Kidney (tissue), 14 donors: Measurements from ENCODE around the gene LINGO4. TPM values are rescaled to one million over a fixed set of nuclear protein-coding genes. Genes with fewer than 3 reads are reported as not detected.
A peak's percentile ranks its signal among the peaks of the same experiment; 100 is the strongest.

Experiments used
- DNase-seq, 5 donors: peaks; one replicate each; pipeline ENCODE4 v3.0.0-alpha.2; 2013 to 2020
- FAIRE-seq: peaks from 2 replicates; lab custom pipeline; 2012; peaks lifted over from hg19 to GRCh38; lab: Jason Lieb, UNC
- H3K27ac ChIP-seq, 2 donors: one replicate each; pipeline ENCODE4 v1.7.0; 2013; ENCODE audit warnings: low read depth in 2 of 2, low read length in 2 of 2, inconsistent platforms in 1 of 2
- H3K27me3 ChIP-seq: one replicate; pipeline ENCODE4 v1.7.1; 2013; ENCODE audit warnings: low read length, inconsistent platforms; ENCODE audit not compliant: control insufficient read depth, insufficient read depth
- H3K36me3 ChIP-seq, 3 donors: one replicate each; pipeline versions ENCODE4 v1.7.0 to v1.7.1; 2013; ENCODE audit warnings: low read length in 3 of 3, control low read depth in 1 of 3, inconsistent platforms in 1 of 3; ENCODE audit not compliant: insufficient read depth in 3 of 3, control insufficient read depth in 2 of 3
- H3K4me1 ChIP-seq, 3 donors: one replicate each; pipeline versions ENCODE4 v1.7.0 to v1.7.1; 2013; ENCODE audit warnings: low read length in 3 of 3, inconsistent platforms in 1 of 3, low read depth in 1 of 3; ENCODE audit not compliant: control insufficient read depth in 2 of 3, insufficient read depth in 2 of 3
- H3K4me3 ChIP-seq, 3 donors: one replicate each; pipeline versions ENCODE4 v1.7.0 to v1.8.1; 2013; ENCODE audit warnings: low read length in 3 of 3, control low read depth in 1 of 3, inconsistent platforms in 1 of 3
- H3K9ac ChIP-seq, 3 donors: one replicate each; pipeline versions ENCODE4 v1.7.0 to v1.7.1; 2013; ENCODE audit warnings: low read length in 3 of 3, control low read depth in 1 of 3, inconsistent platforms in 1 of 3
- H3K9me3 ChIP-seq, 3 donors: one replicate each; pipeline versions ENCODE4 v1.7.0 to v1.7.1; 2013; ENCODE audit warnings: low read length in 3 of 3, control low read depth in 1 of 3, inconsistent platforms in 1 of 3; ENCODE audit not compliant: control insufficient read depth in 2 of 3, insufficient read depth in 1 of 3
- CTCF ChIP-seq: IDR thresholded peaks from 3 replicates; pipeline ENCODE4 v1.5.1; 2012; ENCODE audit warnings: mild to moderate bottlenecking, moderate library complexity, borderline replicate concordance; ENCODE audit not compliant: insufficient read depth; ENCODE audit errors: extremely low read depth
- intact Hi-C: fragments of 100-400 bp; cut with DNase I; formaldehyde crosslinking; loops from one replicate; pipeline ENCODE4 v1.11.1; 2022
- polyA plus RNA-seq: library from polyadenylated mRNA; stranded (reverse); fragments of 350-450 nt; fragmentation: Illumina TruSeq; extraction: RNeasy Lipid Tissue Mini Kit (QIAGEN cat#74804); gene quantifications from one replicate; pipeline ENCODE4 v1.2.3, GENCODE V29; 2014; ENCODE audit warnings: low read depth, low replicate concordance; ENCODE audit not compliant: insufficient read depth
- total RNA-seq: library from RNA; stranded (reverse); fragmentation: NEBNext Ultra II Directional; extraction: Animal tissue kit (Norgen Biotek cat#: 25700); gene quantifications from one replicate; pipeline ENCODE4 v1.2.1, GENCODE V29; 2021
- donor health status: control.
- donor health status: control.
- donor health status: control.
- donor health status: control.
- donor health status: control.
- donor health status: DM: yes; HTN: yes; CAD: no.
- donor health status: Normal renal cell carcinoma (clear cell type).

The LINGO4 gene
- total and polyA plus RNA-seq, 2 donors from 2014 or later: 0.32 to 0.41 TPM

GRCh38 chr1:151799179-151800022, 5.8 kb downstream of the LINGO4 start:
- DNase-seq (no peak), FAIRE-seq (no peak)
- Histone ChIP-seq H3K9ac (no peak overlapping the region), H3K4me3 (no peak overlapping the region), H3K27ac (no peak overlapping the region), H3K36me3 (no peaks in the 10 kb centered on the region), H3K27me3 (no peaks in the 10 kb centered on the region), H3K9me3 (no peaks in the 10 kb centered on the region), H3K4me1 (no peaks in the 10 kb centered on the region)
- intact Hi-C loops: no loop called here
- no peak for TF ChIP-seq CTCF

- TF ChIP-seq CTCF: no peak
- FAIRE-seq: no peak
Measured at GRCh38 chr1:151798571-151798970, 6.6 kb downstream of the LINGO4 start.

GRCh38 chr1:151790940-151791651, 14.1 kb downstream of the LINGO4 start:
- no peak for TF ChIP-seq CTCF
- DNase-seq (peak in 2 of 5 donors; percentile 19 to 60), FAIRE-seq (no peak)
- H3K4me3 ChIP-seq: peak overlapping the region; percentile 90 to 99 (median 96)
- H3K4me1 ChIP-seq: peaks cover 0 to 8% (median 4%) of the 10 kb centered on the region in 3 donors
- H3K36me3 ChIP-seq: no peaks in the 10 kb centered on the region
- H3K9ac ChIP-seq: peak overlapping the region; percentile 58 to 91 (median 83)
- intact Hi-C loops: no loop called here
- H3K9me3 ChIP-seq: no peaks in the 10 kb centered on the region
- H3K27me3 ChIP-seq: no peaks in the 10 kb centered on the region
- H3K27ac ChIP-seq: peak overlapping the region; percentile 12 to 24

More at GRCh38 chr1:151798571-151798970, 6.6 kb downstream of the LINGO4 start:
- H3K9ac ChIP-seq: no peak overlapping the region
- DNase-seq: no peak
- intact Hi-C loops: no loop called here
- no peaks in the 10 kb centered on the region for H3K36me3 ChIP-seq
- H3K27me3 ChIP-seq: no peaks in the 10 kb centered on the region
- H3K27ac ChIP-seq: no peak overlapping the region
- no peaks in the 10 kb centered on the region for H3K4me1 ChIP-seq
- no peaks in the 10 kb centered on the region for H3K9me3 ChIP-seq
- no peak overlapping the region for H3K4me3 ChIP-seq
